ENCODE results near the gene CDH4. TPM values are rescaled to one million over a fixed set of nuclear protein-coding genes. Genes with fewer than 3 reads are reported as not detected.

The CDH4 gene
- total RNA-seq, 4 donors from 2014 or later: not detected

DNA sequence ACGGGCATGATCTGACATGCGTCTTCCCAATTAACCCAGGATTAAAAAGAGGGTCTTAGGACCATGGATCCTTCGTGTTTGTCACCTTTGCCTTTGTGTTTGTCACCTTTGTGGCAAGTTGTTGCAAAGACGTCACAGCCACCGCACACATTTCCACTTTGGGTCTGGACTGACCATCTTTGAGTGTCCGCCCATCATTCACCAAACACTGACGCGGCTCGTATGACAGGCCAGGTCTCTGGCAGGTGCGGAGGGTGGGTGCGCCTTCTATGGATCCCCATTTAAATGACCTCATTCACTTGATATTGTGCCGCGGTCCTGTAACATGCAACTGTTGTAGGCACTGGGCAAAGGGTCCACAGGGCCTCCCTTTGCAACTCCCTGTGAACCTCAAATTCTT is 409.5 kb downstream of the CDH4 start:
- H3K36me3 ChIP-seq: no peaks in the 10 kb centered on the region
- H3K4me1 ChIP-seq: no peaks in the 10 kb centered on the region
- TF ChIP-seq EP300 (IDR thresholded peaks at IDR 0.05; ENCODE audit: low read depth) (no peak), POLR2AphosphoS5 (IDR thresholded peaks at IDR 0.05) (no peak), POLR2A (IDR thresholded peaks at IDR 0.05) (no peak)
- TF ChIP-seq, protein P1, sequence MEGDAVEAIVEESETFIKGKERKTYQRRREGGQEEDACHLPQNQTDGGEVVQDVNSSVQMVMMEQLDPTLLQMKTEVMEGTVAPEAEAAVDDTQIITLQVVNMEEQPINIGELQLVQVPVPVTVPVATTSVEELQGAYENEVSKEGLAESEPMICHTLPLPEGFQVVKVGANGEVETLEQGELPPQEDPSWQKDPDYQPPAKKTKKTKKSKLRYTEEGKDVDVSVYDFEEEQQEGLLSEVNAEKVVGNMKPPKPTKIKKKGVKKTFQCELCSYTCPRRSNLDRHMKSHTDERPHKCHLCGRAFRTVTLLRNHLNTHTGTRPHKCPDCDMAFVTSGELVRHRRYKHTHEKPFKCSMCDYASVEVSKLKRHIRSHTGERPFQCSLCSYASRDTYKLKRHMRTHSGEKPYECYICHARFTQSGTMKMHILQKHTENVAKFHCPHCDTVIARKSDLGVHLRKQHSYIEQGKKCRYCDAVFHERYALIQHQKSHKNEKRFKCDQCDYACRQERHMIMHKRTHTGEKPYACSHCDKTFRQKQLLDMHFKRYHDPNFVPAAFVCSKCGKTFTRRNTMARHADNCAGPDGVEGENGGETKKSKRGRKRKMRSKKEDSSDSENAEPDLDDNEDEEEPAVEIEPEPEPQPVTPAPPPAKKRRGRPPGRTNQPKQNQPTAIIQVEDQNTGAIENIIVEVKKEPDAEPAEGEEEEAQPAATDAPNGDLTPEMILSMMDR (IDR thresholded peaks at IDR 0.05): no peak
- no peak overlapping the region for H3K4me3 ChIP-seq
- 68 to 86% methylated on average over 4 to 13 of the region's 13 CpGs for WGBS, 2 donors (ENCODE audit: low coverage in 1 of 2)
- DNase-seq: no peak
- intact Hi-C loops (cut with DNase I; ENCODE audit: low total_unique reads) (no loop called here), in situ Hi-C loops (cut with MboI; ENCODE audit: low pct_ligation_motif_present in 1 of 4, low pct_unique_long_range_greater_than_20kb in 1 of 4, low sequenced_read_pairs in 3 of 4) (loop anchor here in 1 of 4 donors (10.0 kb wide), 1 partner anchor 57 kb away; no protein-coding TSS in a partner anchor)
- H3K9me3 ChIP-seq: no peaks in the 10 kb centered on the region
- H3K27me3 ChIP-seq: no peaks in the 10 kb centered on the region
- H3K27ac ChIP-seq: no peak overlapping the region

DNA sequence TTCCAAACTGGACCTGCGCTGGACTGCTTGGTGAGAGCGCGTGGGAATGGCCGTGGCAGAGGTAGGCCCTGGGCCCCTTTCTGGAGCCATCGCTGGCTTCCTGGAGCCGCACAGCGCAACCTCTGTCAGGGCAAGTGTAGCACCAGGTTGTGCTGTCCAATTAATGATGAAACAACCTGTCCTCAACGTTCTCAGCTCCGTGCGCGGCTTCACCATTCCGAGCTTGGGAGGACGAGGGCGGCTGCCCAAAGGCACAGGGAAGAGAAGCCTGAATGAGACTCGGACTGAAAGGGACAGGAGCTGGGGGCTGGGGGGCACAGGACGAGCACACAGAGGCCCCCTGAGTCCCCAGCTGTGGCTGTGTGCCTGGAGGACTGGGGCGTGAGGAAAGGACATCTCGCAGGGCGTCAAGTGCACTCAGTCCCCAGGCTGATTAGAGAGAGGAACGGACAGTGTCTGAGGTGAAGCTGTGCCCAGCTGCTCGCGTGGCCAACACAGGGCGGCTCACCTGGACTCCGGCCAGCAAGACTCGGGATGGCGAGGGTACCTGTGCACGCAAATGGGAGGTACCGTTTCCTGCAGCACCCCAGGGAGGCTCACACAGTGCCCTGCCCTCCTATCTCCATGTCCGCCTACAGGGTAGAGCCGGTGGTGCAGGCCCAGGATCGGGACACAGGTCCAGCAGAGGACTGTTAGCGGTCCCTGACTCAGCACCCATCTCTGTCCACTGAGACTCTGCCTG is 410.3 kb downstream of the CDH4 start:
- WGBS, 2 donors (ENCODE audit: low coverage in 1 of 2): 67% methylated on average over 27 of the region's 32 CpGs; no CpG with 5 or more reads in 1 of the 2 donors
- intact Hi-C loops (cut with DNase I; ENCODE audit: low total_unique reads): no loop called here
- Histone ChIP-seq H3K4me1 (no peaks in the 10 kb centered on the region), H3K27me3 (no peaks in the 10 kb centered on the region), H3K36me3 (no peaks in the 10 kb centered on the region), H3K27ac (no peak overlapping the region), H3K4me3 (no peak overlapping the region), H3K9me3 (no peaks in the 10 kb centered on the region)
- no peak for TF ChIP-seq POLR2AphosphoS5 (IDR thresholded peaks at IDR 0.05)
- TF ChIP-seq, protein P1 (IDR thresholded peaks at IDR 0.05): no peak
- in situ Hi-C loops (cut with MboI; ENCODE audit: low pct_ligation_motif_present in 1 of 4, low pct_unique_long_range_greater_than_20kb in 1 of 4, low sequenced_read_pairs in 3 of 4): loop anchor here in 1 of 4 donors (10.0 kb wide), 1 partner anchor 58 kb away; no protein-coding TSS in a partner anchor
- no peak for DNase-seq

DNA sequence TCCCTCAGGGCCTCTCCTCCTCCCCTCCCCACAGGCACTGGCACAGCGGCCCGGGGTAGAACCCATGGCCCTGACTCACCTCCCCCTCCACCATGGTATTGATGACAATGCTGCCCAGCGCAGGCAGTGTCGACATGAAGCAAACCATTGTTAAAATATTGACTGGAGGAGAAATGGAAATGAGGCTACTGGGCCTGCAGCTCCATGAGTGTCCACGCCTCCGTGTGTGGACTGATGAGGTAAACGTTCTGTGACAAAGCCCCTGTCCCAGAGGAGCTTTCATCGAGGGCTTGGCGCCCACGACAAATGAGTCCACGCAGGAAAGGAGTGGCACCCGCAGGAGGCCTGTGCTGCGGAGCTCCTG is 410.9 kb downstream of the CDH4 start:
- intact Hi-C loops (cut with DNase I; ENCODE audit: low total_unique reads) (no loop called here), in situ Hi-C loops (cut with MboI; ENCODE audit: low pct_ligation_motif_present in 1 of 4, low pct_unique_long_range_greater_than_20kb in 1 of 4, low sequenced_read_pairs in 3 of 4) (loop anchor here in 1 of 4 donors (10.0 kb wide), 1 partner anchor 58 kb away; no protein-coding TSS in a partner anchor)
- WGBS, 2 donors (ENCODE audit: low coverage in 1 of 2): 60 to 83% methylated on average over 1 to 13 of the region's 13 CpGs
- Histone ChIP-seq H3K9me3 (no peaks in the 10 kb centered on the region), H3K27ac (no peak overlapping the region), H3K4me1 (no peaks in the 10 kb centered on the region), H3K27me3 (no peaks in the 10 kb centered on the region), H3K4me3 (no peak overlapping the region), H3K36me3 (no peaks in the 10 kb centered on the region)
- no peak for TF ChIP-seq POLR2AphosphoS5 (IDR thresholded peaks at IDR 0.05)
- TF ChIP-seq, protein P1 (IDR thresholded peaks at IDR 0.05): no peak
- DNase-seq: no peak

DNA sequence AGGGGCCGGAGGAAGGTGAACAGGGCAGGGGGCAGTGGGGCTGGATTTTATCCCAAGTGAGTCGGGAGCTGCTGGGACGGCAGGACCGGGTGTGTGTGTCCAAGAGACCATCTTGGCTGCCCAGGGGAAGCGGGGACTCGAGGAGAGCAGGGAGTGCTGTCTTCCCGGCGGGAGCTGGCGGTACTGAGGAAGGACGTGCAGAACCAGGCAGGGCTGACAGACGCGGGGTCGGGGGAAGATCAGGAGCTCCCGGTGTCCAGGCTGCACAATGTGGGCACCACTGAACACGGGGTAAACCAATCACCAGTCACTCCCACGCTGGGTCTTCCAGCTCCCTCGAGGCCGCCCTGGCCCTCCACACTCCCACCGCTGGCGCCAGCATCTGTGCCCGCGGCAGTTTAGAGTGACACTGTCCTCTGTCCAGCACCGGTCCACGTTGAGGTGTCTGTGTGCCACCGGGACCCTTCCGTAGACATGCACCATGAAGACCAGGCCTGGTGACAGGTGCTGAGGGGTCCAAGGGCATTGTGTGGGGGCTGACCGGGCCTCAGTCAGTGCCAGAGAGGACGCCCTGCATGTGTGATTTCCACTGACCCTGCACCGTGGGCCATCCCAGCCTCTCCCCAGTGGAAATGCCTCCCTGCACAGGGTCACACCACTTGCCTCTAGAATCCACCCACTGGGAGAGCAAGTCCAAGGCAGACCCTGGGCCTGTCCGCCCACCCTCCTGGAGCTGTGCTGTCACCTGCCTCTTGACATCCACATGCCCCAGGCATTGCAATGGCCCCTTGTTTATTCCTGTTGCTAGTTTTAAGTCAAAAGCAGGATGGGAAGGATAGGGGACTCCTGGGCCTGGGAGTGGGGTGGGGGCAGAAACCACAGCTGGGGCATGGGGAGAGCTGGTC is 411.7 kb downstream of the CDH4 start:
- no peak overlapping the region for H3K4me3 ChIP-seq
- no peak for DNase-seq
- WGBS, 2 donors (ENCODE audit: low coverage in 1 of 2): 87 to 93% methylated on average over 3 to 30 of the region's 30 CpGs
- intact Hi-C loops (cut with DNase I; ENCODE audit: low total_unique reads) (no loop called here), in situ Hi-C loops (cut with MboI; ENCODE audit: low pct_ligation_motif_present in 1 of 4, low pct_unique_long_range_greater_than_20kb in 1 of 4, low sequenced_read_pairs in 3 of 4) (loop anchor here in 1 of 4 donors (10.0 kb wide), 1 partner anchor 59 kb away; no protein-coding TSS in a partner anchor)
- H3K4me1 ChIP-seq: no peaks in the 10 kb centered on the region
- no peak overlapping the region for H3K27ac ChIP-seq
- H3K27me3 ChIP-seq: no peaks in the 10 kb centered on the region
- H3K36me3 ChIP-seq: no peaks in the 10 kb centered on the region
- no peaks in the 10 kb centered on the region for H3K9me3 ChIP-seq
- TF ChIP-seq, protein P1 (IDR thresholded peaks at IDR 0.05): no peak
- TF ChIP-seq POLR2A (IDR thresholded peaks at IDR 0.05) (no peak), POLR2AphosphoS5 (IDR thresholded peaks at IDR 0.05) (no peak), EP300 (IDR thresholded peaks at IDR 0.05; ENCODE audit: low read depth) (no peak)
